ENCODE results near the gene CCT6A.

GRCh38 chr7:56063500-56063881, 11.9 kb downstream of the CCT6A start:
- no peak for TF ChIP-seq TAF1 (IDR thresholded peaks at IDR 0.05; ENCODE audit: control insufficient read depth, extremely low read depth, insufficient read depth, low read length, severe bottlenecking)
- no peak for TF ChIP-seq CTCF (IDR thresholded peaks at IDR 0.05 in 2 of 3, conservative IDR thresholded peaks at IDR 0.05 in 1 of 3; ENCODE audit: insufficient read depth in 2 of 3, low read depth in 1 of 3, low read length in 3 of 3)
- no peak for TF ChIP-seq ATF3 (IDR thresholded peaks at IDR 0.05)
- no peak for TF ChIP-seq ATF3 (CRISPR knock-in tag; conservative IDR thresholded peaks at IDR 0.05)
- no peak for TF ChIP-seq MTA1 (IDR thresholded peaks at IDR 0.05; ENCODE audit: borderline replicate concordance)
- TF ChIP-seq ZNF24 (IDR thresholded peaks at IDR 0.05), result no peak
- no peak for TF ChIP-seq ZBTB8A (IDR thresholded peaks at IDR 0.05; ENCODE audit: partially characterized antibody)
- no peak for TF ChIP-seq SP1 (CRISPR knock-in tag; IDR thresholded peaks at IDR 0.05)
- no peak for TF ChIP-seq MAX (CRISPR knock-in tag; IDR thresholded peaks at IDR 0.05)
- no peak for TF ChIP-seq SRSF1 (IDR thresholded peaks at IDR 0.05; ENCODE audit: low read depth, low read length)
